ENCODE results near the gene POLD1.
A peak's percentile ranks its signal among the peaks of the same experiment; 100 is the strongest.

The POLD1 gene

DNA sequence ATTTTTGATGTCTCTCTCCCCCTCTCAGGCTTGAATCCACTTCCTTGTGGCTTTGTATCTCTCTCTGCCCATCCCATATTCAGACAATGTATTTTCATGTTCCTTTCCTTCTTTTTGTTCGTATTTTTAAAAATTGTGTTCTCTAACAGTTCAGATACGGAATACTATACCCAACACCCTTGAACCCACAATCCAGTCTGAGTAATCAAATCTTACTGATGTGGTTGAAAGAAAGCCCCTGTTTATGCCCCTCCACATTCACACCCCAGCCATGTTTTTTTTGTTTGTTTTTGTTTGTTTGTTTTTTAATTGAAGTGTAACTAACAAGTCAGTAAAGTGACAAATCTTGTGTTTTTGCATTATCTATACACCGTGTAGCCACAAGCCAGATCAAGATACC, 36.0 kb downstream of the POLD1 start:
- Histone ChIP-seq H3F3A (ENCODE audit: control insufficient read depth, insufficient read depth) (peaks cover 45% of the 10 kb centered on the region), H4K20me1 (ENCODE audit: control insufficient read depth, insufficient read depth, low read depth, low read length) (peaks cover 18% of the 10 kb centered on the region; the same call in 1 of the 2 replicates), H3K36me3 (ENCODE audit: control insufficient read depth, low read length) (peaks cover 84% of the 10 kb centered on the region), H3K4me2 (ENCODE audit: low read length) (peak overlapping the region; percentile 97), H3K79me2 (ENCODE audit: control insufficient read depth, low read length) (peaks cover 71% of the 10 kb centered on the region), H3K9me3 (ENCODE audit: control insufficient read depth, insufficient read depth, low read length) (no peaks in the 10 kb centered on the region), H3K4me1 (ENCODE audit: control insufficient read depth, low read length) (peaks cover 76% of the 10 kb centered on the region), H3K27ac (ENCODE audit: low read depth, low read length) (peak overlapping the region; percentile 95), H3K27me3 (ENCODE audit: control insufficient read depth, low read length) (no peaks in the 10 kb centered on the region), H3K4me3 (ENCODE audit: low read length) (peak overlapping the region; percentile 92), H3K9me2 (replicated peaks; ENCODE audit: control insufficient read depth, low read length) (no peaks in the 10 kb centered on the region)
- TF ChIP-seq, protein P1, sequence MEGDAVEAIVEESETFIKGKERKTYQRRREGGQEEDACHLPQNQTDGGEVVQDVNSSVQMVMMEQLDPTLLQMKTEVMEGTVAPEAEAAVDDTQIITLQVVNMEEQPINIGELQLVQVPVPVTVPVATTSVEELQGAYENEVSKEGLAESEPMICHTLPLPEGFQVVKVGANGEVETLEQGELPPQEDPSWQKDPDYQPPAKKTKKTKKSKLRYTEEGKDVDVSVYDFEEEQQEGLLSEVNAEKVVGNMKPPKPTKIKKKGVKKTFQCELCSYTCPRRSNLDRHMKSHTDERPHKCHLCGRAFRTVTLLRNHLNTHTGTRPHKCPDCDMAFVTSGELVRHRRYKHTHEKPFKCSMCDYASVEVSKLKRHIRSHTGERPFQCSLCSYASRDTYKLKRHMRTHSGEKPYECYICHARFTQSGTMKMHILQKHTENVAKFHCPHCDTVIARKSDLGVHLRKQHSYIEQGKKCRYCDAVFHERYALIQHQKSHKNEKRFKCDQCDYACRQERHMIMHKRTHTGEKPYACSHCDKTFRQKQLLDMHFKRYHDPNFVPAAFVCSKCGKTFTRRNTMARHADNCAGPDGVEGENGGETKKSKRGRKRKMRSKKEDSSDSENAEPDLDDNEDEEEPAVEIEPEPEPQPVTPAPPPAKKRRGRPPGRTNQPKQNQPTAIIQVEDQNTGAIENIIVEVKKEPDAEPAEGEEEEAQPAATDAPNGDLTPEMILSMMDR (IDR thresholded peaks at IDR 0.05; ENCODE audit: low read depth, low read length, poor library complexity, severe bottlenecking) = no peak
- no peak for TF ChIP-seq EZH2phosphoT487 (IDR thresholded peaks at IDR 0.05; ENCODE audit: borderline replicate concordance, low read length)

DNA sequence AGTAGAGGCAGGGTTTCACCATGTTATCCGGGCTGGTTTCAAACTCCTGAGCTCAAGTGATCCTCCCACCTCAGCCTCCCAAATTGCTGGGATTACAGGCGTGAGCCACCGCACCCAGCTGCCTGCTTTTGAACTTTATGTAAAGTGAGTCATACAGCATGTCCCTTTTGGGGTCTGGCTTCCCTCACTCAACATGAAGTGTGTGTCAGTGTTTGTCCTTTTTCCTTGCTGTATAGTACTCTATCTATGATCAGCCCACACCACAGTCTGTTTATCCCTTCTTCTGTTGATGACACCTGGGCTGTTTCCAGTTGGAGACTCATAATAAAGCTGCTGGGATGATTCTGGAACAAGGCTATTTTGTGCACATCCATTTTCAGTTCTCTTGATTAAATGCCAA, 36.7 kb downstream of the POLD1 start:
- Histone ChIP-seq H3K9me3 (ENCODE audit: control insufficient read depth, insufficient read depth, low read length) (no peaks in the 10 kb centered on the region), H3K36me3 (ENCODE audit: control insufficient read depth, low read length) (peaks cover 87% of the 10 kb centered on the region), H3K4me3 (ENCODE audit: low read length) (peak overlapping the region; percentile 92), H3K4me1 (ENCODE audit: control insufficient read depth, low read length) (peaks cover 75% of the 10 kb centered on the region), H3K27ac (ENCODE audit: low read depth, low read length) (peak overlapping the region; percentile 95), H4K20me1 (ENCODE audit: control insufficient read depth, insufficient read depth, low read depth, low read length) (peaks cover 18% of the 10 kb centered on the region; the same call in 1 of the 2 replicates), H3K79me2 (ENCODE audit: control insufficient read depth, low read length) (peaks cover 71% of the 10 kb centered on the region), H3K27me3 (ENCODE audit: control insufficient read depth, low read length) (no peaks in the 10 kb centered on the region), H3K9me2 (replicated peaks; ENCODE audit: control insufficient read depth, low read length) (no peaks in the 10 kb centered on the region), H3K4me2 (ENCODE audit: low read length) (peak overlapping the region; percentile 97), H3F3A (ENCODE audit: control insufficient read depth, insufficient read depth) (peaks cover 48% of the 10 kb centered on the region)
- TF ChIP-seq, protein P1 (IDR thresholded peaks at IDR 0.05; ENCODE audit: low read depth, low read length, poor library complexity, severe bottlenecking) = no peak
- no peak for TF ChIP-seq EZH2phosphoT487 (IDR thresholded peaks at IDR 0.05; ENCODE audit: borderline replicate concordance, low read length)

DNA sequence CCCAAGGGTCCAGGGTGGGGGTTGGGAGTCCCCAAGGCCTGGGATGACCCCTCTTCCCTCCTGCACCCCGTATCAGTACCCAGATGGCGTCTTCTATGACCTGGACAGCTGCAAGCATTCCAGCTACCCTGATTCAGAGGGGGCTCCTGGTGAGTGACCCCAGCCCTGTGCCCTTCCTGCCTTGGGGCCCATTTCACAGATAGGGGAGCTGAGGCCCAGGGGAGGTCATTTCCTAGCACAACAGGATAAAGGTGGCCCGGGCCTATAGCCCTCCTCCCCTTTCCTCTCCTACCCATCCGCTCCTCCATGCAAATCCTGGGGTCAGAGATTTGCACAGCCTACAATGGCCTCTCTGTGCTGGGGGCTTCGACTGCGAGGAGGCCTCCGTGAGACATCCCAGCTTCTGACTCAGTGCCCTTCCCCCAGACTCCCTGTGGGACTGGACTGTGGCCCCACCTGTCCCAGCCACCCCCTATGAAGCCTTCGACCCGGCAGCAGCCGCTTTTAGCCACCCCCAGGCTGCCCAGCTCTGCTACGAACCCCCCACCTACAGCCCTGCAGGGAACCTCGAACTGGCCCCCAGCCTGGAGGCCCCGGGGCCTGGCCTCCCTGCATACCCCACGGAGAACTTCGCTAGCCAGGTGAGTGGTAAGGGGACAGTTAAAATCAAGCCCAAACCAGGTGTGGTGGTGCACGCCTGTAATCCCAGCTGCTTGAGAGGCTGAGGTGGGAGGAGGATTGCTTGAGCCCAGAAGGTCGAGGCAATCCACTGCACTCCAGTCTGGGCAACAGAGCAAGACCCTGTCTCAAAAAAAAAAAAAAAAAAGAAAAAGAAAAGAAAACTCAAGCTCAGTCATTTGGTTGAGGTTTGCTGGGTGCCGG, 38.5 kb downstream of the POLD1 start:
- Histone ChIP-seq H3K27ac (ENCODE audit: low read depth, low read length) (peak overlapping the region; percentile 95), H3K27me3 (ENCODE audit: control insufficient read depth, low read length) (no peaks in the 10 kb centered on the region), H3K36me3 (ENCODE audit: control insufficient read depth, low read length) (peaks cover 87% of the 10 kb centered on the region), H3K4me2 (ENCODE audit: low read length) (peak overlapping the region; percentile 97), H3K9me3 (ENCODE audit: control insufficient read depth, insufficient read depth, low read length) (no peaks in the 10 kb centered on the region), H4K20me1 (ENCODE audit: control insufficient read depth, insufficient read depth, low read depth, low read length) (peaks cover 18% of the 10 kb centered on the region; the same call in 1 of the 2 replicates), H3K4me1 (ENCODE audit: control insufficient read depth, low read length) (peaks cover 69% of the 10 kb centered on the region), H3K79me2 (ENCODE audit: control insufficient read depth, low read length) (peaks cover 63% of the 10 kb centered on the region), H3K4me3 (ENCODE audit: low read length) (peak overlapping the region; percentile 92), H3F3A (ENCODE audit: control insufficient read depth, insufficient read depth) (peaks cover 50% of the 10 kb centered on the region), H3K9me2 (replicated peaks; ENCODE audit: control insufficient read depth, low read length) (no peaks in the 10 kb centered on the region)
- TF ChIP-seq, protein P1 (IDR thresholded peaks at IDR 0.05; ENCODE audit: low read depth, low read length, poor library complexity, severe bottlenecking) = no peak
- no peak for TF ChIP-seq EZH2phosphoT487 (IDR thresholded peaks at IDR 0.05; ENCODE audit: borderline replicate concordance, low read length)
